Ishikawa (cell line): ENCODE results near the gene FDX2.
A peak's percentile ranks its signal among the peaks of the same experiment; 100 is the strongest.

ENCODE experiments used
- CEBPB ChIP-seq: IDR thresholded peaks from 2 replicates; pipeline ENCODE4 v1.6.1; 2012
- CREB1 ChIP-seq: IDR thresholded peaks from 2 replicates; pipeline ENCODE4 v1.6.1; 2012; ENCODE audit warnings: low read depth
- EGR1 ChIP-seq: IDR thresholded peaks from 2 replicates; pipeline ENCODE4 v1.6.1; 2012
- EP300 ChIP-seq: IDR thresholded peaks from 2 replicates; pipeline ENCODE4 v1.6.1; 2012; ENCODE audit warnings: borderline replicate concordance
- FOXM1 ChIP-seq: IDR thresholded peaks from 2 replicates; pipeline ENCODE4 v1.6.1; 2012; ENCODE audit warnings: low read depth, borderline replicate concordance
- NFIC ChIP-seq: IDR thresholded peaks from 2 replicates; pipeline ENCODE4 v1.6.1; 2012
- RAD21 ChIP-seq: IDR thresholded peaks from 2 replicates; pipeline ENCODE4 v1.6.1; 2012; ENCODE audit warnings: low read depth
- TAF1 ChIP-seq: IDR thresholded peaks from 2 replicates; pipeline ENCODE4 v1.6.1; 2012; ENCODE audit warnings: low read depth, mild to moderate bottlenecking
- TCF12 ChIP-seq: IDR thresholded peaks from 2 replicates; pipeline ENCODE4 v1.6.1; 2012; ENCODE audit warnings: low read depth
- TEAD4 ChIP-seq: IDR thresholded peaks from 2 replicates; pipeline ENCODE4 v1.6.1; 2012
- YY1 ChIP-seq: IDR thresholded peaks from 2 replicates; pipeline ENCODE4 v1.6.1; 2012; ENCODE audit warnings: low read depth
- ZBTB7A ChIP-seq: IDR thresholded peaks from 2 replicates; pipeline ENCODE4 v1.6.1; 2012; ENCODE audit warnings: low read depth
- TF ChIP-seq, protein P1 (sequence below): IDR thresholded peaks from 2 replicates; pipeline ENCODE4 v1.6.1; 2012
- TF ChIP-seq, protein P2 (sequence below): IDR thresholded peaks from 2 replicates; pipeline ENCODE4 v1.6.1; 2012; ENCODE audit warnings: low read depth, mild to moderate bottlenecking
- TF ChIP-seq, protein P3 (sequence below): IDR thresholded peaks from 2 replicates; pipeline ENCODE4 v1.6.1; 2012

Gene FDX2

DNA sequence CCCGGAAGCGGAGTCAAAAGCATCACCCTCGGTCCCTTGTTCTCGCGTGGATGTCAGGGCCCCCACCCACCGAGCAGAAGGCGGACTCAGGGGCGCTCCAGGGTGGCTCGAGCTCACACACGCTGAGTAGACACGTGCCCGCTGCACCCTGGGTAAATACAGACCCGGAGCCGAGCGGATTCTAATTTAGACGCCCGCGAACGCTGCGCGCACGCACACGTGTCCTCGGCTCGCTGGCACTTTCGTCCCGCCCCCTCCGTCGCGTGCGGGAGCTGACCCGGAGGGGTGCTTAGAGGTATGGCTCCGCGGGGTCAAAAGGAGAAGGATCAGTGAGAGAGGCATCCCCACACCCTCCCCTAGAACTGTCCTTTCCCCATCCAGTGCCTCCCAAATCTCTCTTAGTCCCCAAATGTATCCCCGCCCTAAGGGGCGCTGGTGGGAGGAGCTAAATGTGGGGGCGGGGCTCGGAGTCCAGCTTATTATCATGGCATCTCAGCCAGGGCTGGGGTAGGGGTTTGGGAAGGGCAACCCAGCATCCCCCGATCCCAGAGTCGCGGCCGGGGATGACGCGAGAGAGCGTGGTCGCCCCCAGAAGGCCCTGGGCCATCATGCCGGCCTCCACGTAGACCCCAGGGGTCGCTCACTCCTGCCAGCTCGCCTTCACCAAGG, 26.5 kb downstream of the FDX2 start:
- TF ChIP-seq, protein P1, sequence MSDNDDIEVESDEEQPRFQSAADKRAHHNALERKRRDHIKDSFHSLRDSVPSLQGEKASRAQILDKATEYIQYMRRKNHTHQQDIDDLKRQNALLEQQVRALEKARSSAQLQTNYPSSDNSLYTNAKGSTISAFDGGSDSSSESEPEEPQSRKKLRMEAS = peak; percentile 92
- TF ChIP-seq, protein P2, sequence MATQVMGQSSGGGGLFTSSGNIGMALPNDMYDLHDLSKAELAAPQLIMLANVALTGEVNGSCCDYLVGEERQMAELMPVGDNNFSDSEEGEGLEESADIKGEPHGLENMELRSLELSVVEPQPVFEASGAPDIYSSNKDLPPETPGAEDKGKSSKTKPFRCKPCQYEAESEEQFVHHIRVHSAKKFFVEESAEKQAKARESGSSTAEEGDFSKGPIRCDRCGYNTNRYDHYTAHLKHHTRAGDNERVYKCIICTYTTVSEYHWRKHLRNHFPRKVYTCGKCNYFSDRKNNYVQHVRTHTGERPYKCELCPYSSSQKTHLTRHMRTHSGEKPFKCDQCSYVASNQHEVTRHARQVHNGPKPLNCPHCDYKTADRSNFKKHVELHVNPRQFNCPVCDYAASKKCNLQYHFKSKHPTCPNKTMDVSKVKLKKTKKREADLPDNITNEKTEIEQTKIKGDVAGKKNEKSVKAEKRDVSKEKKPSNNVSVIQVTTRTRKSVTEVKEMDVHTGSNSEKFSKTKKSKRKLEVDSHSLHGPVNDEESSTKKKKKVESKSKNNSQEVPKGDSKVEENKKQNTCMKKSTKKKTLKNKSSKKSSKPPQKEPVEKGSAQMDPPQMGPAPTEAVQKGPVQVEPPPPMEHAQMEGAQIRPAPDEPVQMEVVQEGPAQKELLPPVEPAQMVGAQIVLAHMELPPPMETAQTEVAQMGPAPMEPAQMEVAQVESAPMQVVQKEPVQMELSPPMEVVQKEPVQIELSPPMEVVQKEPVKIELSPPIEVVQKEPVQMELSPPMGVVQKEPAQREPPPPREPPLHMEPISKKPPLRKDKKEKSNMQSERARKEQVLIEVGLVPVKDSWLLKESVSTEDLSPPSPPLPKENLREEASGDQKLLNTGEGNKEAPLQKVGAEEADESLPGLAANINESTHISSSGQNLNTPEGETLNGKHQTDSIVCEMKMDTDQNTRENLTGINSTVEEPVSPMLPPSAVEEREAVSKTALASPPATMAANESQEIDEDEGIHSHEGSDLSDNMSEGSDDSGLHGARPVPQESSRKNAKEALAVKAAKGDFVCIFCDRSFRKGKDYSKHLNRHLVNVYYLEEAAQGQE = no peak
- TF ChIP-seq TEAD4 (peak; percentile 33; the same call in 1 of the 2 replicates), EP300 (no peak), YY1 (no peak), EGR1 (no peak), NFIC (no peak), ZBTB7A (no peak; the same call in 1 of the 2 replicates), CREB1 (no peak), TAF1 (no peak), CEBPB (no peak), TCF12 (peak; percentile 17), FOXM1 (no peak), RAD21 (no peak)
- TF ChIP-seq, protein P3, sequence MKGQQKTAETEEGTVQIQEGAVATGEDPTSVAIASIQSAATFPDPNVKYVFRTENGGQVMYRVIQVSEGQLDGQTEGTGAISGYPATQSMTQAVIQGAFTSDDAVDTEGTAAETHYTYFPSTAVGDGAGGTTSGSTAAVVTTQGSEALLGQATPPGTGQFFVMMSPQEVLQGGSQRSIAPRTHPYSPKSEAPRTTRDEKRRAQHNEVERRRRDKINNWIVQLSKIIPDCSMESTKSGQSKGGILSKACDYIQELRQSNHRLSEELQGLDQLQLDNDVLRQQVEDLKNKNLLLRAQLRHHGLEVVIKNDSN = peak; percentile 82

DNA sequence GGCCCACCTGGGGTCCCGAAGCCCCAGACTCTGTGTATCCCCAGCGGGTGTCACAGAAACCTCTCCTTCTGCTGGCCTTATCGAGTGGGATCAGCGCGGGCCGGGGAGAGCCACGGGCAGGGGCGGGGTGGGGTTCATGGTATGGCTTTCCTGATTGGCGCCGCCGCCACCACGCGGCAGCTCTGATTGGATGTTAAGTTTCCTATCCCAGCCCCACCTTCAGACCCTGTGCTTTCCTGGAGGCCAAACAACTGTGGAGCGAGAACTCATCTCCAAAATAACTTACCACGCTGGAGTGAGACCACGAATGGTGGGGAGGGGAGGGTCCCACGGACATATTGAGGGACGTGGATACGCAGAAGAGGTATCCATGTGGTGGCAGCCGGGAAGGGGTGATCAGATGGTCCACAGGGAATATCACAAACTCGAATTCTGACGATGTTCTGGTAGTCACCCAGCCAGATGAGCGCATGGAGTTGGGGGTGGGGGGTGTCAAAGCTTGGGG, 27.1 kb downstream of the FDX2 start:
- TF ChIP-seq TCF12 = no peak; the same call in 1 of the 2 replicates
- 0 out of 2 replicates have a peak, but pooled peaks have one; percentile 8 for TF ChIP-seq ZBTB7A
- TF ChIP-seq EP300 = 0 out of 2 replicates have a peak, but pooled peaks have one; percentile 25
- TF ChIP-seq, protein P3 = peak; percentile 43
- 0 out of 2 replicates have a peak, but pooled peaks have one; percentile 26 for TF ChIP-seq TAF1

DNA sequence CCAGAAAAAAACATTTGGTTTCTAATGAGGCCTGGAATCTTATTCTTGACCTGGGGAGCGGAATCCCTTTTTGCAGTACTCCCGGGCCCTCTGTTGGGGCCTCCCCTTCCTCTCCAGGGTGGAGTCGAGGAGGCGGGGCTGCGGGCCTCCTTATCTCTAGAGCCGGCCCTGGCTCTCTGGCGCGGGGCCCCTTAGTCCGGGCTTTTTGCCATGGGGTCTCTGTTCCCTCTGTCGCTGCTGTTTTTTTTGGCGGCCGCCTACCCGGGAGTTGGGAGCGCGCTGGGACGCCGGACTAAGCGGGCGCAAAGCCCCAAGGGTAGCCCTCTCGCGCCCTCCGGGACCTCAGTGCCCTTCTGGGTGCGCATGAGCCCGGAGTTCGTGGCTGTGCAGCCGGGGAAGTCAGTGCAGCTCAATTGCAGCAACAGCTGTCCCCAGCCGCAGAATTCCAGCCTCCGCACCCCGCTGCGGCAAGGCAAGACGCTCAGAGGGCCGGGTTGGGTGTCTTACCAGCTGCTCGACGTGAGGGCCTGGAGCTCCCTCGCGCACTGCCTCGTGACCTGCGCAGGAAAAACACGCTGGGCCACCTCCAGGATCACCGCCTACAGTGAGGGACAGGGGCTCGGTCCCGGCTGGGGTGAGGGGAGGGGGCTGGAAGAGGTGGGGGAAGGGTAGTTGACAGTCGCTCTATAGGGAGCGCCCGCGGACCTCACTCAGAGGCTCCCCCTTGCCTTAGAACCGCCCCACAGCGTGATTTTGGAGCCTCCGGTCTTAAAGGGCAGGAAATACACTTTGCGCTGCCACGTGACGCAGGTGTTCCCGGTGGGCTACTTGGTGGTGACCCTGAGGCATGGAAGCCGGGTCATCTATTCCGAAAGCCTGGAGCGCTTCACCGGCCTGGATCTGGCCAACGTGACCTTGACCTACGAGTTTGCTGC, 28.7 kb downstream of the FDX2 start, which contains the start of gene ICAM4:
Gene ICAM4, plus strand, starts transcription at position 153 of the 935 bp plus-strand sequence. Its CDS starts 58 bp downstream, at position 211.
- TF ChIP-seq EGR1 = no peak
- TF ChIP-seq, protein P2 = no peak
- TF ChIP-seq NFIC = no peak
- no peak for TF ChIP-seq FOXM1
- no peak for TF ChIP-seq ZBTB7A
- TF ChIP-seq, protein P1 = no peak

DNA sequence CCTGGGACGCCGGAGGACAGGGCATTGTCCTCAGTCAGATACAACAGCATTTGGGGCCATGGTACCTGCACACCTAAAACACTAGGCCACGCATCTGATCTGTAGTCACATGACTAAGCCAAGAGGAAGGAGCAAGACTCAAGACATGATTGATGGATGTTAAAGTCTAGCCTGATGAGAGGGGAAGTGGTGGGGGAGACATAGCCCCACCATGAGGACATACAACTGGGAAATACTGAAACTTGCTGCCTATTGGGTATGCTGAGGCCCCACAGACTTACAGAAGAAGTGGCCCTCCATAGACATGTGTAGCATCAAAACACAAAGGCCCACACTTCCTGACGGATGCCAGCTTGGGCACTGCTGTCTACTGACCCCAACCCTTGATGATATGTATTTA, 30.4 kb downstream of the FDX2 start:
- TF ChIP-seq, protein P3 = no peak
- TF ChIP-seq RAD21 (no peak), TEAD4 (no peak), EP300 (no peak), ZBTB7A (no peak), FOXM1 (no peak), YY1 (no peak), CEBPB (no peak), CREB1 (no peak), NFIC (no peak), TAF1 (no peak), TCF12 (no peak)
- TF ChIP-seq, protein P1 = no peak
- TF ChIP-seq, protein P2 = no peak
